Breast epithelium (tissue), 3 donors: ENCODE results near the gene CD247.

ENCODE experiments used
- CTCF ChIP-seq, 3 donors: fragments of 450-650 bp; IDR thresholded peaks; one replicate each; pipeline ENCODE4 v1.5.1; 2016 to 2017; ENCODE audit warnings: antibody characterized with exemption in 3 of 3, mild to moderate bottlenecking in 3 of 3, moderate library complexity in 3 of 3
- POLR2AphosphoS5 ChIP-seq, 3 donors: sonication (generic); formaldehyde crosslinking; IDR thresholded peaks; one replicate each; pipeline ENCODE4 v1.6.1; 2017; ENCODE audit warnings: antibody characterized with exemption in 3 of 3

- TF ChIP-seq CTCF (IDR thresholded peaks at IDR 0.05): no peak
- no peak for TF ChIP-seq POLR2AphosphoS5 (IDR thresholded peaks at IDR 0.05)
Observed at GRCh38 chr1:167392200-167392696, 126.1 kb downstream of the CD247 start.
